Mononuclear cell (primary cell): Measurements from ENCODE around the gene RASEF. TPM values are rescaled to one million over a fixed set of nuclear protein-coding genes. Genes with fewer than 3 reads are reported as not detected.
"Not testable (repeated sequence)": the region's sequence is repeated elsewhere in the genome, so short reads cannot be mapped to it uniquely, and the experiment has no call there.

Source experiments
- H3K27me3 ChIP-seq: 2 replicates; pipeline ENCODE4 v1.6.0; 2011; ENCODE audit warnings: low read length, control low read depth; ENCODE audit not compliant: insufficient read depth
- H3K4me1 ChIP-seq: 2 replicates; pipeline ENCODE4 v1.5.1; 2011; ENCODE audit warnings: mild to moderate bottlenecking, low read length, control low read depth; ENCODE audit not compliant: insufficient read depth
- H3K4me3 ChIP-seq: 2 replicates; pipeline ENCODE4 v1.5.1; 2011; ENCODE audit warnings: mild to moderate bottlenecking, low read length, moderate library complexity
- H3K9me3 ChIP-seq: 2 replicates; pipeline ENCODE4 v1.5.1; 2011; ENCODE audit warnings: low read depth, mild to moderate bottlenecking, control low read depth, low read length
- total RNA-seq: library from RNA; depleted of rRNA; stranded (reverse); fragments of >200 nt; gene quantifications from one replicate; pipeline ENCODE4 v1.2.3, GENCODE V29; 2012

RASEF gene
- under 0.01 TPM for total RNA-seq

DNA sequence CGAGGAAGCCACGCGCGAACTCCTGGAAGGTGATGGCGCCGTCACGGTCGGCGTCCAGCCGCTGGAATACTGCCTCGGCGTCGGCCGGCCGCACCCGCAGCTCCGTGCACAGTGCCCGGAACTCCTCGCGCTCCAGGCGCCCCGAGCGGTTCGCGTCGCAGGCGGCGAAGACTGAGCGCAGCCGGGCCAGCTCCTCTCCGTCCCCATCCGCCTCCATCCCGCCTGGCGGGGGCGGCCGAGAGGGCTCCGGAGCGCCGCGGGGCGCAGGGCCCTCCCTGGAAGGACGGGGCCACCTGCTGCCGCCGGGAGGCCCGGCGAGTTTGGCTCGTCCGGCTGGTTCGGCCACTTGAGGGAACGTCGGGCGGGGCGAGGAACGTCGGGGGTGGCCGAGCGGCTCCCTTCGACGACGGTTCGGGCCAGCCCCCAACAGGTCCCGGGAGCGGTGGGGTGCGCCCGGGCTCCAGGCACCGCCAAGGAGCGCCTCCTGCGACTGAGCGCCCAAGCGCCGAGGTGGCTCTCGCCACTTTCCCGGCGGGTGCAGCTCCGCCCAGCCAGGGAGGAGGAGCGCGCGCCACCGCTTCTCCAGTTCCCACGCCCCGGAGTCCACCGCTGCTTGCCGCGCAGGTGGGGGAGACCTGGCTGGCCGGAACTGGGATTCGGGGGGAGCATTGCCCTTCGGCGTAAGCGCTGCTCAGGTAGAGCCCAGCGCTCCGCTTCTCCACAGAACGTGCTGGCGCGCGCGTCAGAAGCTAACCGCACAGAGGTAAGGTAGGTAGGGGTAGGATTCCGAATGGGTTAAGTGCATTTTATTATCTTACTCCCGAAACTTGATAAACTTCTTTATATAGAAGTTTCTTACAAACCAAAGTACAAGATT lies at the start of gene RASEF:
Gene RASEF, minus strand, starts transcription at position 492 of the 877 bp plus-strand sequence. Its CDS starts 275 bp downstream, at position 217.
- no peaks in the 10 kb centered on the region for H3K9me3 ChIP-seq

GRCh38 chr9:83111169-83111568 lies 48.2 kb upstream of the RASEF start:
- H3K4me3 ChIP-seq = no peak overlapping the region
- H3K27me3 ChIP-seq = no peaks in the 10 kb centered on the region
- H3K4me1 ChIP-seq = no peaks in the 10 kb centered on the region
- H3K9me3 ChIP-seq = no peaks in the 10 kb centered on the region

More for the DNA sequence above, at the start of gene RASEF:
- Histone ChIP-seq H3K27me3 (peaks cover 41% of the 10 kb centered on the region), H3K4me1 (no peaks in the 10 kb centered on the region), H3K4me3 (no peak within 1 kb of the TSS)

DNA sequence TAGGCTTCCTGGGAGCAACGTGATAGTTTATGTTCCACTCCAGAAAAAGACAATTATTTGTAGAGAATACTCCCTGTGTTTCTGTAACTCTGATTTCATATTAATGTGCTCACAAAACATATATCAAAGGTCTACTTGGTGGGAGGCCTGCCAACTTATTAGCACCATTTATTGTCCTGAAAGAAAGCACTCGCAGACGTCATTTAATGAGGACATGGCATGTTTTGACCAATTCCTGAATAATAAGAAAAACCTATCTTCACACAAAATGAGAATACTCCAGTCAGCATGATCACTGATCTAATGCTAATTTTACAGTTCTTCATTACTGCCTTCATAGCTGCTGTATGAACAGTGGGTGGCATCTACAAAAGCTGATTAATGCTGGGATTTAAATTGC lies 46.4 kb upstream of the RASEF start:
- H3K27me3 ChIP-seq = no peaks in the 10 kb centered on the region
- H3K9me3 ChIP-seq = no peaks in the 10 kb centered on the region
- H3K4me3 ChIP-seq = no peak overlapping the region
- H3K4me1 ChIP-seq = no peaks in the 10 kb centered on the region

- Histone ChIP-seq H3K9me3 (no peaks in the 10 kb centered on the region), H3K27me3 (no peaks in the 10 kb centered on the region), H3K4me1 (no peaks in the 10 kb centered on the region), H3K4me3 (no peak overlapping the region)
Observed at GRCh38 chr9:83108208-83108607, 45.3 kb upstream of the RASEF start.

- H3K4me3 ChIP-seq = no peak overlapping the region
- no peaks in the 10 kb centered on the region for H3K27me3 ChIP-seq
- no peaks in the 10 kb centered on the region for H3K4me1 ChIP-seq
- H3K9me3 ChIP-seq = no peaks in the 10 kb centered on the region
Observed at GRCh38 chr9:83106772-83107171, 43.8 kb upstream of the RASEF start.

GRCh38 chr9:83106263-83106662 lies 43.3 kb upstream of the RASEF start:
- no peaks in the 10 kb centered on the region for H3K4me1 ChIP-seq
- H3K4me3 ChIP-seq = no peak overlapping the region
- H3K27me3 ChIP-seq = no peaks in the 10 kb centered on the region
- no peaks in the 10 kb centered on the region for H3K9me3 ChIP-seq

DNA sequence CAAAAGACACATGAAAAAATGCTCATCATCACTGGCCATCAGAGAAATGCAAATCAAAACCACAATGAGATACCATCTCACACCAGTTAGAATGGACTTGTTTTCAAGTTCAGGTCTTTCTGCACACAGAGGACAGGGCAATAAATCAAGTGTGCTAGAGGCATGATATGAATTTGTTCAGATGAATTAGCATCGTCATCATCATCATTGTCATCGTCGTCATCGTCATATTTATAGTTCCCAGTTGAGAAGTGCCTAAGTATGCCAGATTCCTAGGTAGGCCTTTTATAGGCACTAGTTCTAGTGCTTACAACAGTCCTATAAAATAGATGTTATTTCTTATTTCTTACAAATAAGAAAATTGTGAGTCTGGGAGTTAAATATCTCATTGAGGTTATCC lies 34.7 kb upstream of the RASEF start:
- no peaks in the 10 kb centered on the region for H3K27me3 ChIP-seq
- H3K4me3 ChIP-seq = no peak overlapping the region
- no peaks in the 10 kb centered on the region for H3K4me1 ChIP-seq
- no peaks in the 10 kb centered on the region for H3K9me3 ChIP-seq

GRCh38 chr9:83093311-83093710 lies 30.4 kb upstream of the RASEF start:
- H3K4me3 ChIP-seq, H3K4me1 ChIP-seq, H3K9me3 ChIP-seq, H3K27me3 ChIP-seq: not testable (repeated sequence)

DNA sequence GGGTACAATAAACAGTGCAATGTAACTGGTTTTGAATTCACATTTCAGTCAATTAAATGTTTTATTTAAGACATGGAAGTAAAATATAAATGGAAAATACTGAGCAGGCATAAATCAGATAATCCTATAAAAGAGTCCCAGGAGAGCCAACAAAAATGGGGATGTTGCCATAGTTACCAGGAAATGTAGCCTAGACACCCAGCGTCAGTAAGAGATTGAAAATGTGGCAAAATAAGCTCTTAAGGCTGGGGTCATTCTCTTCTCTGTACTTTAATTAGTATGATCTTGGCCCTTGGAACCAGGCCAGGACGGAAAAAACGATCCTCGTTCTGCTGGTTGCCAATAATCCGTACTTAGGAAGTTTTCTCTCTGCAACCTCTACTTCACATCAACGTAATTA lies 18.9 kb upstream of the RASEF start:
- H3K4me1 ChIP-seq = no peaks in the 10 kb centered on the region
- H3K4me3 ChIP-seq = no peak overlapping the region
- no peaks in the 10 kb centered on the region for H3K9me3 ChIP-seq
- H3K27me3 ChIP-seq = no peaks in the 10 kb centered on the region

DNA sequence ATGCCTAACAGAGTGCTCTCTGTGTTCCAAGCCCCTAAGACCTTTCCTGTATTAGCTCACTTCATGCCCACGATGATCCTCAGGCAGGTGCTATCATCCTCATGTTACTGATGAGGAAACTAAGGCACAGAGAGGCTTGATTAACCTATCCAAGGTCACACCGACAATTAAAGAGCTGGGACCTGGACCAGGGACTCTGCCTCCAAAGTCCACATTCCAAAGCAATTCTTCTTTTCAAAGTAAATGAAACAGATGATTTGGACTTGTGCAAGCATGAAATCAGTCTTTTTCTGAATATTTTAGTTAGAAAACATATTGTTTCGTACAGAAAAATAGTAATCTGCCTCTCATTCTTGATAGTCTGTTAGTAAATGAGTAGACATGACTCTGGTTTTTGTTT lies 18.1 kb upstream of the RASEF start:
- no peak overlapping the region for H3K4me3 ChIP-seq
- no peaks in the 10 kb centered on the region for H3K9me3 ChIP-seq
- no peaks in the 10 kb centered on the region for H3K4me1 ChIP-seq
- H3K27me3 ChIP-seq = no peaks in the 10 kb centered on the region

- H3K4me1 ChIP-seq, H3K4me3 ChIP-seq, H3K27me3 ChIP-seq, H3K9me3 ChIP-seq: not testable (repeated sequence)
Observed at GRCh38 chr9:83075932-83076331, 13.0 kb upstream of the RASEF start.

GRCh38 chr9:83072498-83072897 lies 9.6 kb upstream of the RASEF start:
- H3K4me3 ChIP-seq, H3K9me3 ChIP-seq, H3K4me1 ChIP-seq, H3K27me3 ChIP-seq: not testable (repeated sequence)

DNA sequence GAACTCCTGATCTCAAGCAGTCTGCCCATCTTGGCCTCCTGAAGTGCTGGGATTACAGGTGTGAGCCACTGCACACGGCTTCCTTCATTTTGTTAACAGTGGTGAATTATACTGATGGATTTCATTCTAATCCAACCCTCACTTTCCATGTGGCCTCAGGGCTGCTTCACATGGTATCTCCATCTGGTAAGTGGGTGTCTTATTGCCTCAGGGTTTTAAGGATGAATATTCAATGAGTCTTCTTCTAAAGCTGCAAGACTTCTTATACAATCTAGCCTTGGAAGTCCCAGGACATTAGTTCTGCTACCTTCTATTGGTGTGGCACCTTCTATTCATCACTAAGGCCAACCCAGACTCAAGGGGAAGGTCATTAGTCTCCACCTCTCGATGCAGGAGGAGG lies 8.7 kb upstream of the RASEF start:
- Histone ChIP-seq H3K4me3 (no peak overlapping the region), H3K27me3 (no peaks in the 10 kb centered on the region), H3K9me3 (no peaks in the 10 kb centered on the region), H3K4me1 (no peaks in the 10 kb centered on the region)

DNA sequence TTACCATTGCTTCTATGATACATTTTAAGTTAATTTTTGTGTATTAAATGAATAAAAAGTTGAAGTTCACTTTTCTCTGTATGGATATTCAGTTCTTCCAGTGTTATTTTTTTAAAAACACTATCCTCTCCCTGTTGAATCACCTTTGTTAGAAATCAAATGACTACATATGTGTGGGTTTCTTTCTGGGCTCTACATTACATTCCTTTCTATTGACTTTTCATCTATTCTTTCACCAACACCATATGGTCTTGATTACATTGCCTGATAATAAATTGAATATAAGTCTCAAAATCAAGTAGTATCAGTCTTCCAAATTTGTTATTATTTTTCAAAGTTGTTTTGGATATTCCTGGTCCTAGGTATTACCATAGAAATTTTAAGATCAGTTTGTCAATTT lies 7.3 kb upstream of the RASEF start:
- H3K4me3 ChIP-seq = no peak overlapping the region
- H3K9me3 ChIP-seq = no peaks in the 10 kb centered on the region

DNA sequence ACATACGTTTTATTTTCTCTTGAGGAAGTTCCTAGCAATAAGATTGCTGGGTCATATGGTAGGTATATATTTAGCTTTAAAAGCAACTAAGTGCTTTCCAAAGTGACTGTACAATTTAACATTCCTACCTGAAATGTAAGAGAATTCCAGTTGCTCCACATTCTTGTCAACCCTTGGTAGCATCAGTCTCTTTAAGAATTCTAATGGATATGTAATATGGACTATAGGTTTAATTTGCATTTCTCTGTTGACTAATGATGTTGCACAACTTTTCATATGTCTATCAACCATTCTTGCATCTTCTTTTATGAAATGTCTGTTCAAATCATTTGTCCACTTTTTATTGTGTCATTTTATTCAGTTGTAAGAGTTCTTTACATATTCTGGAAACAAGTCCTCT lies 6.7 kb upstream of the RASEF start:
- H3K9me3 ChIP-seq = no peaks in the 10 kb centered on the region
- H3K4me3 ChIP-seq = no peak overlapping the region
- no peaks in the 10 kb centered on the region for H3K27me3 ChIP-seq
- no peaks in the 10 kb centered on the region for H3K4me1 ChIP-seq

More for the DNA sequence above, 7.3 kb upstream of the RASEF start:
- Histone ChIP-seq H3K27me3 (no peaks in the 10 kb centered on the region), H3K4me1 (no peaks in the 10 kb centered on the region)

DNA sequence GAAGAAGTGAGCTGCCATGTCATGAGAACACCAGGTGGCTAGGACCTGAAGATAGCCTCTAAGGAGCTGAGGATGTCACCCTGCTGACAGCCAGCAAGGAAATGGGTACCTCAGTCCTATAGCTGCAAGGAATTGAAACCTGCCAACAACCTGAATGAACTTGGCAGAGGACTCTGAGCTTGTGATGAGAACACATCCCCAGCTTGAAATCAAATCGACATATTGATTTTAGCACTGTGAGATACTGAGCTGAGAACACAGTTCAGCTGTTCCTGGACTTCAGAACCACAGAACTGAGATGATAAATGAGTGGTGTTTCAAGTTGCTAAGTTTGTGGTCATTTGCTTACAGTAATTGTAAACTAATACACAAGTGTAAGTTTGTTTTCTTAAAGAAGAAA lies 5.5 kb upstream of the RASEF start:
- Histone ChIP-seq H3K27me3 (peaks cover 9% of the 10 kb centered on the region), H3K9me3 (no peaks in the 10 kb centered on the region), H3K4me3 (no peak overlapping the region), H3K4me1 (no peaks in the 10 kb centered on the region)
